Liver (tissue), 9 donors: ENCODE results near the gene TCF7L1. TPM values are rescaled to one million over a fixed set of nuclear protein-coding genes. Genes with fewer than 3 reads are reported as not detected.

Experiments used
- DNase-seq: peaks from one replicate; pipeline ENCODE4 v3.0.0-alpha.2; 2017; ENCODE audit warnings: low spot score
- H3K27ac ChIP-seq, 2 donors: one replicate each; pipeline ENCODE4 v1.7.0; 2013; ENCODE audit warnings: inconsistent platforms in 2 of 2, low read length in 2 of 2, control low read depth in 1 of 2, low read depth in 1 of 2, mild to moderate bottlenecking in 1 of 2
- H3K27me3 ChIP-seq, 4 donors: one replicate each; pipeline versions ENCODE4 v1.6.1 to v1.7.0; 2013; ENCODE audit warnings: low read length in 3 of 4, inconsistent platforms in 1 of 4, mild to moderate bottlenecking in 1 of 4, moderate library complexity in 1 of 4; ENCODE audit not compliant: control insufficient read depth in 4 of 4, insufficient read depth in 4 of 4
- H3K36me3 ChIP-seq, 4 donors: one replicate each; pipeline versions ENCODE4 v1.6.1 to v1.7.0; 2013; ENCODE audit warnings: low read length in 3 of 4, mild to moderate bottlenecking in 3 of 4, low read depth in 1 of 4, moderate library complexity in 1 of 4; ENCODE audit not compliant: control insufficient read depth in 4 of 4, insufficient read depth in 3 of 4
- H3K4me1 ChIP-seq, 4 donors: one replicate each; pipeline versions ENCODE4 v1.6.1 to v1.7.0; 2013; ENCODE audit warnings: low read length in 3 of 4, mild to moderate bottlenecking in 3 of 4, moderate library complexity in 1 of 4; ENCODE audit not compliant: control insufficient read depth in 4 of 4, insufficient read depth in 4 of 4
- H3K4me3 ChIP-seq, 3 donors: one replicate each; pipeline versions ENCODE4 v1.6.1 to v1.7.0; 2013; ENCODE audit warnings: low read length in 3 of 3, control low read depth in 1 of 3, low read depth in 1 of 3, mild to moderate bottlenecking in 1 of 3
- H3K9ac ChIP-seq, 2 donors: one replicate each; pipeline ENCODE4 v1.7.0; 2013; ENCODE audit warnings: low read length in 2 of 2, mild to moderate bottlenecking in 2 of 2, moderate library complexity in 2 of 2, control low read depth in 1 of 2, low read depth in 1 of 2
- H3K9me3 ChIP-seq, 4 donors: one replicate each; pipeline versions ENCODE4 v1.6.1 to v1.7.0; 2013; ENCODE audit warnings: low read length in 3 of 4; ENCODE audit not compliant: control insufficient read depth in 4 of 4
- ATF3 ChIP-seq: IDR thresholded peaks from 2 replicates; pipeline ENCODE4 v1.6.1; 2016; ENCODE audit warnings: antibody characterized with exemption
- CTCF ChIP-seq: fragments of 150-350 bp; IDR thresholded peaks from 2 replicates; pipeline ENCODE4 v1.5.1; 2017; ENCODE audit warnings: improper control_type of control experiment, low read depth, low read length; ENCODE audit not compliant: missing input control
- EGR1 ChIP-seq, 2 donors: IDR thresholded peaks; 2 replicates each; pipeline ENCODE4 v1.6.1; 2016 to 2018; ENCODE audit warnings: antibody characterized with exemption in 2 of 2, low read depth in 2 of 2
- FOXA1 ChIP-seq: IDR thresholded peaks from 2 replicates; pipeline ENCODE4 v1.6.1; 2016; ENCODE audit warnings: antibody characterized with exemption
- FOXA2 ChIP-seq: IDR thresholded peaks from 2 replicates; pipeline ENCODE4 v1.6.1; 2016; ENCODE audit warnings: antibody characterized with exemption
- HNF4A ChIP-seq, 2 donors: conservative IDR thresholded peaks; 2 replicates each; pipeline ENCODE4 v1.6.1; 2016; ENCODE audit warnings: antibody characterized with exemption in 2 of 2, mild to moderate bottlenecking in 2 of 2
- HNF4G ChIP-seq: IDR thresholded peaks from 2 replicates; pipeline ENCODE4 v1.6.1; 2016; ENCODE audit warnings: antibody characterized with exemption
- NR2F2 ChIP-seq: IDR thresholded peaks from 2 replicates; pipeline ENCODE4 v1.6.1; 2016; ENCODE audit warnings: antibody characterized with exemption
- RAD21 ChIP-seq, 2 donors: IDR thresholded peaks; 2 replicates each; pipeline ENCODE4 v1.6.1; 2016; ENCODE audit warnings: antibody characterized with exemption in 2 of 2, mild to moderate bottlenecking in 2 of 2
- RXRA ChIP-seq, 2 donors: IDR thresholded peaks; 2 replicates each; pipeline ENCODE4 v1.6.1; 2017 to 2018; ENCODE audit warnings: antibody characterized with exemption in 2 of 2, mild to moderate bottlenecking in 1 of 2
- SP1 ChIP-seq: IDR thresholded peaks from 2 replicates; pipeline ENCODE4 v1.6.1; 2018; ENCODE audit warnings: antibody characterized with exemption, mild to moderate bottlenecking
- TAF1 ChIP-seq: conservative IDR thresholded peaks from 2 replicates; pipeline ENCODE4 v1.6.1; 2016; ENCODE audit warnings: antibody characterized with exemption, mild to moderate bottlenecking
- YY1 ChIP-seq: IDR thresholded peaks from 2 replicates; pipeline ENCODE4 v1.6.1; 2016; ENCODE audit warnings: antibody characterized with exemption, mild to moderate bottlenecking
- WGBS: extraction: QIAGEN DNeasy Blood & Tissue Kit; methylation state at CpG from one replicate; pipeline ENCODE4 v1.1.7; 2013; 5-methylcytosine and 5-hydroxymethylcytosine counted together
- polyA plus RNA-seq, 2 donors: library from polyadenylated mRNA; stranded (reverse) in 1 of 2; unstranded in 1 of 2; fragments of 200-250 nt in 1 of 2; fragments of >200 nt in 1 of 2; fragmentation: Nextera tagmentation in 1 of 2; extraction: Ambion mirVana in 1 of 2; gene quantifications; one replicate each; pipeline versions ENCODE4 v1.2.1 to v1.2.3, GENCODE V29; 2013 to 2015
- total RNA-seq, 2 donors: library from RNA; depleted of rRNA; stranded (reverse); fragments of >200 nt; gene quantifications; one replicate each; pipeline ENCODE4 v1.2.3, GENCODE V29; 2014
- TF ChIP-seq, protein P1 (sequence below): IDR thresholded peaks from 2 replicates; pipeline ENCODE4 v1.6.1; 2016; ENCODE audit warnings: antibody characterized with exemption
- TF ChIP-seq, protein P2 (sequence below): IDR thresholded peaks from 2 replicates; pipeline ENCODE4 v1.6.1; 2016; ENCODE audit warnings: antibody characterized with exemption, mild to moderate bottlenecking
- TF ChIP-seq, protein P3 (sequence below): IDR thresholded peaks from 2 replicates; pipeline ENCODE4 v1.6.1; 2016; ENCODE audit warnings: antibody characterized with exemption
- donor health status: healthy.
- donor health status: healthy.
- donor health status: healthy.
- donor health status: healthy.
- donor health status: healthy.

The TCF7L1 gene
- total and polyA plus RNA-seq, 4 donors: 1.6 to 6.0 (median 4.8) TPM

- 43% methylated on average over 7 of the region's 7 CpGs for WGBS
- Histone ChIP-seq H3K9me3 (no peaks in the 10 kb centered on the region), H3K9ac (no peak overlapping the region), H3K4me3 (no peak overlapping the region), H3K4me1 (peaks cover 7 to 15% (median 14%) of the 10 kb centered on the region in 4 donors), H3K36me3 (no peaks in the 10 kb centered on the region), H3K27me3 (no peaks in the 10 kb centered on the region), H3K27ac (no peak overlapping the region)
- TF ChIP-seq, protein P1, sequence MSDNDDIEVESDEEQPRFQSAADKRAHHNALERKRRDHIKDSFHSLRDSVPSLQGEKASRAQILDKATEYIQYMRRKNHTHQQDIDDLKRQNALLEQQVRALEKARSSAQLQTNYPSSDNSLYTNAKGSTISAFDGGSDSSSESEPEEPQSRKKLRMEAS: no peak
- peak; percentile 75 for TF ChIP-seq CTCF
- no peak for TF ChIP-seq YY1
- TF ChIP-seq HNF4G: no peak
- TF ChIP-seq HNF4A (conservative IDR thresholded peaks at IDR 0.05): no peak
- TF ChIP-seq RAD21 (IDR thresholded peaks at IDR 0.05): peak; percentile 67 to 82
- TF ChIP-seq ATF3: no peak
- no peak for TF ChIP-seq SP1
- no peak for TF ChIP-seq FOXA1
- TF ChIP-seq, protein P2, sequence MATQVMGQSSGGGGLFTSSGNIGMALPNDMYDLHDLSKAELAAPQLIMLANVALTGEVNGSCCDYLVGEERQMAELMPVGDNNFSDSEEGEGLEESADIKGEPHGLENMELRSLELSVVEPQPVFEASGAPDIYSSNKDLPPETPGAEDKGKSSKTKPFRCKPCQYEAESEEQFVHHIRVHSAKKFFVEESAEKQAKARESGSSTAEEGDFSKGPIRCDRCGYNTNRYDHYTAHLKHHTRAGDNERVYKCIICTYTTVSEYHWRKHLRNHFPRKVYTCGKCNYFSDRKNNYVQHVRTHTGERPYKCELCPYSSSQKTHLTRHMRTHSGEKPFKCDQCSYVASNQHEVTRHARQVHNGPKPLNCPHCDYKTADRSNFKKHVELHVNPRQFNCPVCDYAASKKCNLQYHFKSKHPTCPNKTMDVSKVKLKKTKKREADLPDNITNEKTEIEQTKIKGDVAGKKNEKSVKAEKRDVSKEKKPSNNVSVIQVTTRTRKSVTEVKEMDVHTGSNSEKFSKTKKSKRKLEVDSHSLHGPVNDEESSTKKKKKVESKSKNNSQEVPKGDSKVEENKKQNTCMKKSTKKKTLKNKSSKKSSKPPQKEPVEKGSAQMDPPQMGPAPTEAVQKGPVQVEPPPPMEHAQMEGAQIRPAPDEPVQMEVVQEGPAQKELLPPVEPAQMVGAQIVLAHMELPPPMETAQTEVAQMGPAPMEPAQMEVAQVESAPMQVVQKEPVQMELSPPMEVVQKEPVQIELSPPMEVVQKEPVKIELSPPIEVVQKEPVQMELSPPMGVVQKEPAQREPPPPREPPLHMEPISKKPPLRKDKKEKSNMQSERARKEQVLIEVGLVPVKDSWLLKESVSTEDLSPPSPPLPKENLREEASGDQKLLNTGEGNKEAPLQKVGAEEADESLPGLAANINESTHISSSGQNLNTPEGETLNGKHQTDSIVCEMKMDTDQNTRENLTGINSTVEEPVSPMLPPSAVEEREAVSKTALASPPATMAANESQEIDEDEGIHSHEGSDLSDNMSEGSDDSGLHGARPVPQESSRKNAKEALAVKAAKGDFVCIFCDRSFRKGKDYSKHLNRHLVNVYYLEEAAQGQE: no peak
- DNase-seq: peak; percentile 80
These were observed 133.2 kb downstream of the TCF7L1 start for GRCh38 chr2:85266146-85267041.

- Histone ChIP-seq H3K4me3 (no peak overlapping the region), H3K4me1 (peaks cover 7 to 22% (median 14%) of the 10 kb centered on the region in 4 donors), H3K27me3 (no peaks in the 10 kb centered on the region), H3K9ac (no peak overlapping the region), H3K36me3 (no peaks in the 10 kb centered on the region), H3K27ac (peak overlapping the region; percentile 41 to 54), H3K9me3 (no peaks in the 10 kb centered on the region)
- whole genome bisulfite sequencing: 12% methylated on average over 6 of the region's 6 CpGs
- DNase-seq: no peak
- TF ChIP-seq CTCF (no peak), RAD21 (IDR thresholded peaks at IDR 0.05) (peak in 1 of 2 donors; percentile 57), NR2F2 (peak; percentile 60), TAF1 (no peak), EGR1 (IDR thresholded peaks at IDR 0.05; ENCODE audit: low read depth in 2 of 2) (peak; percentile 16 to 29), HNF4A (conservative IDR thresholded peaks at IDR 0.05) (peak; percentile 81 to 86), RXRA (IDR thresholded peaks at IDR 0.05) (peak; percentile 31 to 52), FOXA2 (no peak), HNF4G (peak; percentile 46)
- TF ChIP-seq, protein P2: peak; percentile 39
- TF ChIP-seq, protein P3, sequence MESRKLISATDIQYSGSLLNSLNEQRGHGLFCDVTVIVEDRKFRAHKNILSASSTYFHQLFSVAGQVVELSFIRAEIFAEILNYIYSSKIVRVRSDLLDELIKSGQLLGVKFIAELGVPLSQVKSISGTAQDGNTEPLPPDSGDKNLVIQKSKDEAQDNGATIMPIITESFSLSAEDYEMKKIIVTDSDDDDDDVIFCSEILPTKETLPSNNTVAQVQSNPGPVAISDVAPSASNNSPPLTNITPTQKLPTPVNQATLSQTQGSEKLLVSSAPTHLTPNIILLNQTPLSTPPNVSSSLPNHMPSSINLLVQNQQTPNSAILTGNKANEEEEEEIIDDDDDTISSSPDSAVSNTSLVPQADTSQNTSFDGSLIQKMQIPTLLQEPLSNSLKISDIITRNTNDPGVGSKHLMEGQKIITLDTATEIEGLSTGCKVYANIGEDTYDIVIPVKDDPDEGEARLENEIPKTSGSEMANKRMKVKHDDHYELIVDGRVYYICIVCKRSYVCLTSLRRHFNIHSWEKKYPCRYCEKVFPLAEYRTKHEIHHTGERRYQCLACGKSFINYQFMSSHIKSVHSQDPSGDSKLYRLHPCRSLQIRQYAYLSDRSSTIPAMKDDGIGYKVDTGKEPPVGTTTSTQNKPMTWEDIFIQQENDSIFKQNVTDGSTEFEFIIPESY: no peak
These were observed 136.8 kb downstream of the TCF7L1 start for GRCh38 chr2:85269959-85270358.
